UCSD-AML1 (cell line): ENCODE data around the gene THOC6.
A peak's percentile ranks its signal among the peaks of the same experiment; 100 is the strongest.
"Not testable (repeated sequence)": the region's sequence is repeated elsewhere in the genome, so short reads cannot be mapped to it uniquely, and the experiment has no call there.

ENCODE experiments used
- DNase-seq: peaks from one replicate; lab custom pipeline; 2025; ENCODE audit not compliant: unreplicated experiment; lab: John Stamatoyannopoulos, UW

The THOC6 gene

GRCh38 chr16:3053330-3053710 is 29.5 kb downstream of the THOC6 start:
- peak; percentile 35 for DNase-seq

DNA sequence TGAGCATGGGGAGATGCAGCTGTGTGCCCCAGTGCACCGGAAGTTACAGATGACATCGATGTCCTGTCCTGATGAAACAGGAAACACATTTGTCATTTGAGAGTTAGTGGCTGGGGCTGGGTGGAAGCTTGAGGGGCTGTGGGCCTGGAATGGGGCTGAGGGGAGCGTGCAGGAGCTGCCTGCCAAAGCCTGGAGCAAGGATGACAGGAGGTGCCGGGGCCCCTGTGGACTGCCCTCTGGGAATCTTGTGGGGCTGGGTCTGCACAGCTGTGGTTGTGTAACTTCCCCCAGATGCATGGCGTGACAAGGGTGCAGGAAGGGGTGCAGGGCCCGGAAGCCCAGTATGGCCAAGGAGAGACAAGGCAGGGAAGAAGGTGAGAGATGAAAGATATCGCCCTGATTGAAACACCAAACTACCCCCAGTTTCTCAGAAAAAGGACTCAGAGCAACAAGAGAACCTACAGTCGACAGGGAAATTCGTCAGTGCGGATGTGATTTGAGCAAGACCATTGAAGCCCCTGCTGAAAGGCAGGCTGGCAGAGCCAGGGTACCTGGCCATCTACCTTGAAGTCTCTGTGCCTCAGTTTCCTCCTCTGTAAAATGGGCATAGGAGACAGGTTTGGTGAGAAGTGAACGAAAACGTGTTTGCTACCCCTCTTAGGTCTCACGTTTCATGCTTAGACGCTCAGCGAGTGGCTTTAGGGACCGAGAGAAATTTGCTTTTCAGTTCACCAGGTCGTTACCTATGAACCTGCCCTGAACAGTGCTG is 31.3 kb downstream of the THOC6 start:
- DNase-seq = peak; percentile 69

GRCh38 chr16:3055734-3056115 is 31.9 kb downstream of the THOC6 start:
- not testable (repeated sequence) for DNase-seq

GRCh38 chr16:3056336-3057180 is 32.7 kb downstream of the THOC6 start:
- DNase-seq = no peak

- no peak for DNase-seq
Measured at GRCh38 chr16:3057181-3058138, 33.6 kb downstream of the THOC6 start.

GRCh38 chr16:3058139-3059030 is 34.5 kb downstream of the THOC6 start:
- DNase-seq = peak; percentile 56

GRCh38 chr16:3059041-3059722 is 35.3 kb downstream of the THOC6 start:
- peak; percentile 92 for DNase-seq

- DNase-seq = no peak
Measured at GRCh38 chr16:3059723-3060242, 35.9 kb downstream of the THOC6 start.

DNA sequence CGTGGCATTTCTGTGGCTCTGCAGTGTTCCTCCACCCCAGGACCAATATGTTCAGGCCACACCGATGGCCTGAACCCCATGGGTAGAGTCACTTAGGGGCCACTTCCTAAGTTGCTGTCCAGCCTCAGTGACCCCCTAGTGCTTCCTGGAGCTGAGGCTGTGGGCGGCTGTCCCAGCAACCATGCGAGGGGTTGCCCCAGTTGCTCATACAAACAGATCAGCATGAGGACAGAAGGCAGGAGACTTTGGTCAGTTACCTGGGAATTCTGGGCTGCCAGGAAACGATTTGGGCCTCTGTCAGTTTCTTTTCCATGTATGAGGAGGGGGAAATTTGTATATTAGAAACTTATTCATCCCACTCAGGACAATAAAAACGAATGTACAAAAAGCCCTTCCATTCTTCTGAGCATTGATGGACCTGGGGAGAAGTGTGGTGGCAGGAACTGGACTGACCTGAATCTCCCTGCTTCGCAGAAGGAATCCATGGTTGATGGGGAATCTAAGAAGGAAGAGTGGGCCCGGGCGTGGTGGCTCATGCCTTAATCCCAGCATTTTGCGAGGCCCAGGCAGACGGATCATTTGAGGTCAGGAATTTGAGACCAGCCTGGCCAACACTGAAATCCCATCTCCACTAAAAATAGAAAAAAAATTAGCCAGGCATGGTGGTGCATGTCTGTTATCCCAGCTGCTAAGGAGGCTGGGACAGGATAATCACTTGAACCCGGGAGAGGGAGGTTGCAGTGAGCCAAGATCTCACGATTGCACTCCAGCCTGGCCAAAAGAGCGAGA is 36.7 kb downstream of the THOC6 start:
- no peak for DNase-seq

DNA sequence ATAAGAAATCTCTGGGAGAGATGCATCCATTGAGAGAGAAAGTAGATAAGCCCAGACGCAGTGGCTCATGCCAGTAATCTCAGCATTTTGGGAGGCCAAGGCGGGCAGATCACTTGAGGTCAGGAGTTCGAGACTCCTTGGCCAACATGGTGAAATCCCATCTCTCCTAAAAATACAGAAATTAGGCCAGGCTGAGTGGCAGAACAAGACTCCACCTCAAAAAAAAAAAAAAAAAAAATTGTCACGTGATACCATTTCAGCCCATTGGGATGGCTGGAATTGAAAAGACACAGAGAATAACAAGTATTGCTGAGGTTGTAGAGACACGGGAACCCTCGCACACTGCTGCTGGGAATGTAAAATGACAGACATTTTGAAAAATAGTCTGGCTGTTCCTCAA is 38.7 kb downstream of the THOC6 start:
- DNase-seq = no peak

DNA sequence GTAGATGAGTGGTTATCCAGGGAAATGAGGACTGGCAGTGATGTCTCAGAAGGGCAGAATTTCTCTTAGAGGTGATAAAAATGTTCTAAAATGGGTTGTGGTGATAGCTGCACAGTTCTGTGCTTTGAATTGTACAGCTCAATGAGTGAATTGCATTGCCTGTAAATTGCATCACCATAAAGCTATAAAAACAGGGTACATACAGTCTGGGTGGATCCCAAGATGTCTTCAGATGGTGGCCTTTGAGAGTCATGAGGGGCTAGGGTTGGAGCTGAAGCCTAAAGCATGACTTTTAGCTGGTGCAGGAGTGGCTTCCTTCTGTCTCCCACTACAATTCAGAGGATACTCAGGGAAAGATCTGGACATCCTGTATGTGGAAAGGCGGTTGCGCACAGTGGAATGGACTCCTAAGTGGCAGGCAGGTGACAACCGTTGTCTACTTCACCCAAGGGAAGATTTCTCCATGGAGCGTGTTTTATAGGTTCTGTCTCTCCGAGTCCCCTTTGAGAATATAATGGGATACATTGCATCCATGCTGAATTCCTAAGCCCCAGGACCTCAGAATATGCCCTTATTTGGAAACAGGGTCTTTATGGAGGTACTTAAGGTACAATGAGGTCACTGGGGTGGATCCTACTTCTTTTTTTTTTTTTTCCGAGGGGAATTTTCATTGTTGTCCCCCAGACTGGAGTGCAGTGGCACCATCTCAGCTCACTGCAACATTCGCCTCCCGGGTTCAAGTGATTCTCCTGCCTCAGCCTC is 40.0 kb downstream of the THOC6 start:
- no peak for DNase-seq

GRCh38 chr16:3065069-3065741 is 41.4 kb downstream of the THOC6 start, which contains the start of gene IL32:
IL32 (plus strand) TSS chr16:3065640; CDS start chr16:3065812, 172 bp downstream.
- no peak for DNase-seq

DNA sequence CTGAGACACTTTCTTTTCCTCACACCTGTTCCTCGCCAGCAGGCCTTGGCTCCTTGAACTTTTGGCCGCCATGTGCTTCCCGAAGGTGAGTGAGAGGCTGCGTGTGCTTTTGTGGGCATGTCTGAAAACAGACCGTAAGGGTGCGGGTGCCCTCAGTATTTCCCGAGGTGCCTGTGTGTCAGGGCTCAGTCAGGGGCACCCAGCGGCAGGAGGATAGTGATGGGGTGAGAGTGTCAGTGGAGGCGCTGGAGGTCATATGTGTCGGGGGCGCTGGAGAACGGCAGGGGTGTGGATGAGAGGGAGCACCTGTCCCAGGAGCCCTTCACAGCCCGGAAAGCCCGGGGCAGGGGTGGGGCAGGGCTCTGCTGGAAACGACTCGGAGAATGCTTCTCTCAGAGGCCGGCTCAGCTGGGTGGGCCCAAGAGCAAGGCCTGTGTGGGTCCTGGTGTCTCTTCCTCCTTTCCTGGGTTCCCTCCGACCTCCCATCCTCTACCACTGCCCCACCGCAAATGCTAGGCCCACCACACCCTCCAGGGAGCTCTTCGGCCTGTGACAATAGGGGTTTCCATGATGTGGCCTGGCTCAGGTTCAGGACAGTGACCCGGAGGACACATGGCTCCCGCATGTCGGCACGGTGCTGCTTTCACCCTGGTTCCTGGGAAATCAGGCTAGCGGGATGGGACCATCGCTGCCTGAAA is 42.1 kb downstream of the THOC6 start:
- no peak for DNase-seq

DNA sequence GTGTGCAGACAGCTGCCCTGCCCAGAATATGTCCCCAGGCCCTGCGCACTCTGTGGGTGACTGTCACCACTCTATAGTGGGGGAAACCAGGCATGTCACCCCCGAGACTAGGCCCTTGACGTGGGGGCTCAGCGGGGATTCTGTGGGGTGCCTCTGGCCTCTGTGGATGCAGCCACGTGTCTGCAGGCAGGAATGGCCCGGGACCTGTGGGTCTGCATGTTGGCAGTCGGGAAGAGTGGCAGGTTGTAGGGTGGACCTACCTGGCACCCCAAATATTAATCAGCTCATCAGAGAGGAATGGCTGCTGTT is 42.6 kb downstream of the THOC6 start:
- DNase-seq = no peak

DNA sequence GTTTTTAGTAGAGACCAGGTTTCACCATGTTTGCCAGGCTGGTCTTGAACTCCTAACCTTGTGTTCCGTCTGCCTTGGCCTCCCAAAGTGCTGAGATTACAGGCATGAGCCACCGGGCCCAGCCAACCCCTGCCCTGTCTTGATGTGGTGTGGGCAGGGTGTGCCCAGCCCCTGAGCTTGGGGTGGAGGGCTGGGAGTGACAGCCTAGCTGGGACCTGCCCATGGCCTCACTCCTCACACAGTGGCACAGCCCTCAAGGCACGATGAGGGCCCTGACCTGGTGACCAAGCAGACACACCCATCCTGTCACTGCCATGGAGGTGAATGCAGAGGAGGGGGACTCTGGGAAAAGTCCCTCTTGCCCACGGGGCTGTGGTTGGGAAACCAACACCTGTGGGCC is 44.7 kb downstream of the THOC6 start:
- DNase-seq = no peak

DNA sequence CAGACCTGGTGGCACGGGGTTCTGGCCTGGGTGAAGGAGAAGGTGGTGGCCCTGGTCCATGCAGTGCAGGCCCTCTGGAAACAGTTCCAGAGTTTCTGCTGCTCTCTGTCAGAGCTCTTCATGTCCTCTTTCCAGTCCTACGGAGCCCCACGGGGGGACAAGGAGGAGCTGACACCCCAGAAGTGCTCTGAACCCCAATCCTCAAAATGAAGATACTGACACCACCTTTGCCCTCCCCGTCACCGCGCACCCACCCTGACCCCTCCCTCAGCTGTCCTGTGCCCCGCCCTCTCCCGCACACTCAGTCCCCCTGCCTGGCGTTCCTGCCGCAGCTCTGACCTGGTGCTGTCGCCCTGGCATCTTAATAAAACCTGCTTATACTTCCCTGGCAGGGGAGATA is 45.3 kb downstream of the THOC6 start:
- DNase-seq = not testable (repeated sequence)

GRCh38 chr16:3070608-3071111 is 46.8 kb downstream of the THOC6 start:
- DNase-seq = no peak
